Tibial nerve (tissue), 4 donors: ENCODE results near the gene UGDH. TPM values are rescaled to one million over a fixed set of nuclear protein-coding genes. Genes with fewer than 3 reads are reported as not detected.

Experiments used
- DNase-seq, 2 donors: peaks; one replicate each; pipeline ENCODE4 v3.0.0-alpha.2; 2019; ENCODE audit warnings: low spot score in 2 of 2
- H3K27ac ChIP-seq, 4 donors: fragments of 200-600 bp; sonication (generic) in 3 of 4; one replicate each; pipeline ENCODE4 v1.5.1; 2017 to 2019; ENCODE audit warnings: mild to moderate bottlenecking in 1 of 4
- H3K27me3 ChIP-seq, 2 donors: fragments of 200-600 bp; sonication (generic) in 1 of 2; one replicate each; pipeline versions ENCODE4 v1.5.1 to v1.6.0; 2017 to 2019
- H3K36me3 ChIP-seq, 3 donors: fragments of 200-600 bp; sonication (generic); one replicate each; pipeline ENCODE4 v1.5.1; 2018 to 2019
- H3K4me1 ChIP-seq, 4 donors: fragments of 200-600 bp; sonication (generic) in 3 of 4; one replicate each; pipeline ENCODE4 v1.5.1; 2017 to 2019
- H3K4me3 ChIP-seq, 4 donors: fragments of 200-600 bp; sonication (generic) in 3 of 4; one replicate each; pipeline ENCODE4 v1.5.1; 2017 to 2019; ENCODE audit warnings: mild to moderate bottlenecking in 1 of 4, moderate library complexity in 1 of 4
- H3K9me3 ChIP-seq, 4 donors: fragments of 200-600 bp; sonication (generic) in 3 of 4; one replicate each; pipeline ENCODE4 v1.5.1; 2017 to 2019
- CTCF ChIP-seq, 5 experiments: fragments of 200-600 bp in 3 of 5; fragments of 450-650 bp in 2 of 5; sonication (generic) in 3 of 5; IDR thresholded peaks; one replicate each; pipeline ENCODE4 v1.5.1; 2016 to 2019; ENCODE audit warnings: antibody characterized with exemption in 5 of 5, mild to moderate bottlenecking in 3 of 5, moderate library complexity in 2 of 5
- EP300 ChIP-seq, 2 donors: sonication (generic); formaldehyde crosslinking; IDR thresholded peaks; one replicate each; pipeline ENCODE4 v1.6.1; 2017; ENCODE audit warnings: antibody characterized with exemption in 2 of 2, mild to moderate bottlenecking in 1 of 2
- POLR2A ChIP-seq, 2 donors: fragments of 450-650 bp; IDR thresholded peaks; one replicate each; pipeline ENCODE4 v1.6.1; 2017; ENCODE audit warnings: antibody characterized with exemption in 2 of 2, mild to moderate bottlenecking in 2 of 2, moderate library complexity in 2 of 2
- WGBS, 2 donors: methylation state at CpG; one replicate each; pipeline ENCODE4 v1.1.5; 2018; 5-methylcytosine and 5-hydroxymethylcytosine counted together
- total RNA-seq, 4 donors: library from RNA; depleted of rRNA; stranded (reverse); fragments of >200 nt; gene quantifications; one replicate each; pipeline ENCODE4 v1.1.0, GENCODE V29; 2016

UGDH gene
- total RNA-seq = 100 to 1,000 TPM in 1 of 4 donors, 10 to 100 TPM in 3; 39.5 to 108 (median 64.4) TPM

- no peaks in the 10 kb centered on the region for H3K9me3 ChIP-seq
- DNase-seq = peak; percentile 94
- H3K27me3 ChIP-seq = no peaks in the 10 kb centered on the region
- H3K27ac ChIP-seq = peak within 1 kb of the TSS; percentile 90 to 96 (median 92)
- WGBS, 2 donors = 0 to 1% methylated on average over 25 to 56 of the region's 73 CpGs
- H3K36me3 ChIP-seq = peaks cover 0 to 24% (median 0%) of the 10 kb centered on the region in 3 donors
- H3K4me3 ChIP-seq = peak within 1 kb of the TSS; percentile 66 to 91 (median 86)
- H3K4me1 ChIP-seq = peaks cover 0 to 44% (median 11%) of the 10 kb centered on the region in 4 donors
- TF ChIP-seq CTCF (IDR thresholded peaks at IDR 0.05) (peak in 3 of 5 experiments; percentile 16 to 48 (median 29)), EP300 (IDR thresholded peaks at IDR 0.05) (peak; percentile 51 to 98), POLR2A (IDR thresholded peaks at IDR 0.05) (peak; percentile 67 to 94)
Measured at GRCh38 chr4:39527296-39528060, at the start of gene UGDH. UGDH (minus strand) TSS chr4:39527439; CDS start chr4:39521512, 5,927 bp downstream.

GRCh38 chr4:39574946-39575345 lies 47.7 kb upstream of the UGDH start:
- H3K4me1 ChIP-seq = no peaks in the 10 kb centered on the region
- 89 to 95% methylated on average over 5 of the region's 5 CpGs for WGBS, 2 donors
- H3K9me3 ChIP-seq = no peaks in the 10 kb centered on the region
- H3K27me3 ChIP-seq = no peaks in the 10 kb centered on the region
- H3K4me3 ChIP-seq = no peak overlapping the region
- no peak for DNase-seq
- H3K27ac ChIP-seq = no peak overlapping the region
- no peak for TF ChIP-seq POLR2A (IDR thresholded peaks at IDR 0.05)
- H3K36me3 ChIP-seq = peaks cover 0 to 29% (median 0%) of the 10 kb centered on the region in 3 donors

DNA sequence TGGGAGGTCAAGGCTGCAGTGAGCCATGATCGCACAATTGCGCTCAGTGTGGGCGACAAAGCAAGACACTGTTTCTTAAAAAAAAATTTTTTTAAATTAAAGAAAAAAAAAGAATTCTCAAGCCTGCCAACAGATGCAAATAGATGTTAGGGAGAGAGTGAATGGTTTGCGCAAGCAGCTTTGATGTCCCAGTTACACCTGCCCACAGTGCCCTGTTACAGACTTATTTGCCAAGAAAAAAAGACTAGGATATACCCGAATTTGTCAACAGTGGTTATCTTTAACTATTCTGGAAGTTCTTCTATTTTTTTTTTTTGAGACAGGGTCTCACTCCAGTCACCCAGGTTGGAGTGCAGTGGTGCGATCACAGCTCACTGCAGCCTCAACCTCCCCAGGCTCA lies 44.3 kb upstream of the UGDH start:
- 84 to 96% methylated on average over 6 of the region's 6 CpGs for WGBS, 2 donors
- no peak overlapping the region for H3K4me3 ChIP-seq
- no peaks in the 10 kb centered on the region for H3K27me3 ChIP-seq
- peaks cover 0 to 7% (median 0%) of the 10 kb centered on the region in 4 donors for H3K4me1 ChIP-seq
- DNase-seq = no peak
- peaks cover 0 to 19% (median 0%) of the 10 kb centered on the region in 3 donors for H3K36me3 ChIP-seq
- no peak overlapping the region for H3K27ac ChIP-seq
- no peaks in the 10 kb centered on the region for H3K9me3 ChIP-seq
- TF ChIP-seq CTCF (IDR thresholded peaks at IDR 0.05) (no peak), EP300 (IDR thresholded peaks at IDR 0.05) (no peak), POLR2A (IDR thresholded peaks at IDR 0.05) (no peak)

- Histone ChIP-seq H3K4me3 (no peak overlapping the region), H3K4me1 (peaks cover 0 to 7% (median 0%) of the 10 kb centered on the region in 4 donors), H3K27me3 (no peaks in the 10 kb centered on the region), H3K9me3 (no peaks in the 10 kb centered on the region), H3K36me3 (peaks cover 0 to 19% (median 0%) of the 10 kb centered on the region in 3 donors), H3K27ac (no peak overlapping the region)
- TF ChIP-seq EP300 (IDR thresholded peaks at IDR 0.05) (no peak), POLR2A (IDR thresholded peaks at IDR 0.05) (no peak), CTCF (IDR thresholded peaks at IDR 0.05) (no peak)
- 98 to 99% methylated on average over 4 of the region's 4 CpGs for WGBS, 2 donors
- no peak for DNase-seq
Measured at GRCh38 chr4:39571054-39571453, 43.8 kb upstream of the UGDH start.

DNA sequence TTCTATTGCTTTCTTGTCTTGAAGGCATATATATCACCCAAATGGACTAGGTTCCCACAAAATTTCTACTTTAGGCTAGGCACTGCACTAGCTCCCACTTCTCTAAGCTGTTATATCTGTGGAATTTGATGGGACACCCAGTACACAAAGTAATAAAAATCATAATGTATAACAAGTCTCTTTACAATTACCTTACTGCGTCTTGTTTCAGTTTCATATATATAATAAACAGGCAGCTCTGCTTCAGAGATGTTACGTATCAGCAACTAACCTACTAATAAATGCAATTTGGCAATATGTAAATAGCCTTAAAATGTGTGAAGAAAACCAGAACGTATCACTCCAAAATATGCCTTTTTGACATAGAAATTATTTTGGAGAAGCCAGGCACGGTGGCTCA lies 42.0 kb upstream of the UGDH start:
- DNase-seq = no peak
- peaks cover 0 to 35% (median 0%) of the 10 kb centered on the region in 3 donors for H3K36me3 ChIP-seq
- WGBS, 2 donors = 81 to 92% methylated on average over 4 of the region's 4 CpGs
- H3K4me1 ChIP-seq = peaks cover 0 to 7% (median 0%) of the 10 kb centered on the region in 4 donors
- no peaks in the 10 kb centered on the region for H3K27me3 ChIP-seq
- H3K4me3 ChIP-seq = no peak overlapping the region
- no peak for TF ChIP-seq EP300 (IDR thresholded peaks at IDR 0.05)
- no peak for TF ChIP-seq POLR2A (IDR thresholded peaks at IDR 0.05)
- TF ChIP-seq CTCF (IDR thresholded peaks at IDR 0.05) = no peak
- no peak overlapping the region for H3K27ac ChIP-seq
- H3K9me3 ChIP-seq = no peaks in the 10 kb centered on the region
